WTC11 (cell line): Measurements from ENCODE around the gene TNFSF9. TPM values are rescaled to one million over a fixed set of nuclear protein-coding genes. Genes with fewer than 3 reads are reported as not detected.

Experiments used
- ATAC-seq: fragments of 200-7000 bp; cut with Tn5 transposase; 2 replicates; pipeline ENCODE4 v1.10.0; 2021; ENCODE audit warnings: mild to moderate bottlenecking, moderate library complexity
- CTCF ChIA-PET: fragments of 300-600 bp; sonication (Branson Sonifier 250); formaldehyde crosslinking; loops from one replicate; lab custom pipeline; 2021; ENCODE audit warnings: antibody characterized with exemption; lab: Charles Lee
- POLR2A ChIA-PET: fragments of 350-600 bp; sonication (Branson Sonifier 250); formaldehyde crosslinking; loops from one replicate; lab custom pipeline; 2021; ENCODE audit warnings: antibody characterized with exemption; lab: Charles Lee
- DNase-seq: peaks from one replicate; pipeline ENCODE4 v3.0.0; 2021; ENCODE audit warnings: low spot score
- H3K27ac Mint-ChIP-seq: 2 replicates; pipeline ENCODE4 v1.8.0; 2021; ENCODE audit warnings: mixed read lengths
- H3K27me3 Mint-ChIP-seq: 2 replicates; pipeline ENCODE4 v1.8.0; 2021; ENCODE audit warnings: low read depth, mild to moderate bottlenecking, moderate library complexity, mixed read lengths
- H3K36me3 Mint-ChIP-seq: 2 replicates; pipeline ENCODE4 v1.8.0; 2021; ENCODE audit warnings: mixed read lengths
- H3K4me1 Mint-ChIP-seq: 2 replicates; pipeline ENCODE4 v1.8.0; 2022; ENCODE audit warnings: mixed read lengths
- H3K4me3 Mint-ChIP-seq: 2 replicates; pipeline ENCODE4 v1.8.0; 2021; ENCODE audit warnings: mild to moderate bottlenecking, moderate library complexity, mixed read lengths
- H3K9me3 Mint-ChIP-seq: 2 replicates; pipeline ENCODE4 v1.8.0; 2021; ENCODE audit warnings: mixed read lengths
- AR ChIP-seq: fragments of 250-450 bp; sonication (Bioruptor Pico); IDR thresholded peaks from 2 replicates; pipeline ENCODE4 v1.9.0; 2021; ENCODE audit warnings: mild to moderate bottlenecking
- ATF6 ChIP-seq: sonication (generic); formaldehyde crosslinking; IDR thresholded peaks from 2 replicates; pipeline ENCODE4 v1.8.1; 2023; ENCODE audit warnings: mild to moderate bottlenecking, missing genetic modification reagents
- ESRRA ChIP-seq: sonication (generic); formaldehyde crosslinking; IDR thresholded peaks from 2 replicates; pipeline ENCODE4 v1.8.1; 2022; ENCODE audit warnings: mild to moderate bottlenecking, missing genetic modification reagents, borderline replicate concordance
- FOXJ3 ChIP-seq: sonication (generic); formaldehyde crosslinking; IDR thresholded peaks from 2 replicates; pipeline ENCODE4 v1.9.0; 2021; ENCODE audit warnings: missing genetic modification reagents, mild to moderate bottlenecking, borderline replicate concordance
- IRF2 ChIP-seq: sonication (generic); formaldehyde crosslinking; IDR thresholded peaks from 2 replicates; pipeline ENCODE4 v1.8.0; 2022; ENCODE audit warnings: low read depth, missing genetic modification reagents, borderline replicate concordance
- MAX ChIP-seq: sonication (generic); formaldehyde crosslinking; IDR thresholded peaks from 2 replicates; pipeline ENCODE4 v1.8.0; 2022; ENCODE audit warnings: mild to moderate bottlenecking, missing genetic modification reagents
- MXD4 ChIP-seq: fragments of 250-450 bp; sonication (Bioruptor Pico); IDR thresholded peaks from 2 replicates; pipeline ENCODE4 v1.8.0; 2021; ENCODE audit warnings: mild to moderate bottlenecking, moderate library complexity, borderline replicate concordance
- NR3C1 ChIP-seq: sonication (generic); formaldehyde crosslinking; conservative IDR thresholded peaks from 2 replicates; pipeline ENCODE4 v1.8.1; 2023; ENCODE audit warnings: low read depth, mild to moderate bottlenecking, missing genetic modification reagents
- OVOL2 ChIP-seq: fragments of 250-450 bp; sonication (Bioruptor Pico); IDR thresholded peaks from 2 replicates; pipeline ENCODE4 v1.9.0; 2021; ENCODE audit warnings: mild to moderate bottlenecking, borderline replicate concordance
- TEAD4 ChIP-seq: sonication (generic); formaldehyde crosslinking; IDR thresholded peaks from 2 replicates; pipeline ENCODE4 v1.8.0; 2022; ENCODE audit warnings: mild to moderate bottlenecking, missing genetic modification reagents
- ZBTB21 ChIP-seq: sonication (generic); formaldehyde crosslinking; IDR thresholded peaks from 2 replicates; pipeline ENCODE4 v1.8.1; 2023; ENCODE audit warnings: mild to moderate bottlenecking, missing genetic modification reagents, borderline replicate concordance
- ZMAT4 ChIP-seq: fragments of 250-450 bp; sonication (Bioruptor Pico); IDR thresholded peaks from 2 replicates; pipeline ENCODE4 v1.9.0; 2021; ENCODE audit warnings: mild to moderate bottlenecking
- ZNF263 ChIP-seq: sonication (generic); formaldehyde crosslinking; IDR thresholded peaks from 2 replicates; pipeline ENCODE4 v1.8.1; 2022; ENCODE audit warnings: low read depth, mild to moderate bottlenecking, moderate library complexity, missing genetic modification reagents
- ZNF396 ChIP-seq: fragments of 250-450 bp; sonication (Bioruptor Pico); IDR thresholded peaks from 2 replicates; pipeline ENCODE4 v1.8.0; 2021; ENCODE audit warnings: mild to moderate bottlenecking, moderate library complexity, borderline replicate concordance
- ZNF423 ChIP-seq: fragments of 250-450 bp; sonication (Bioruptor Pico); IDR thresholded peaks from 2 replicates; pipeline ENCODE4 v2.1.2; 2022; ENCODE audit warnings: mild to moderate bottlenecking, moderate library complexity
- total RNA-seq: library from RNA; stranded (reverse); gene quantifications from 3 replicates; pipeline ENCODE4 v1.2.3, GENCODE V29; 2021
- TF ChIP-seq, protein P1 (sequence below): sonication (generic); formaldehyde crosslinking; IDR thresholded peaks from 2 replicates; pipeline ENCODE4 v1.8.1; 2022; ENCODE audit warnings: missing genetic modification reagents, borderline replicate concordance
- TF ChIP-seq, protein P2 (sequence below): sonication (generic); formaldehyde crosslinking; IDR thresholded peaks from 2 replicates; pipeline ENCODE4 v1.8.0; 2023; ENCODE audit warnings: missing genetic modification reagents, mild to moderate bottlenecking, borderline replicate concordance
- TF ChIP-seq, protein P3 (sequence below): sonication (generic); formaldehyde crosslinking; IDR thresholded peaks from 2 replicates; pipeline ENCODE4 v1.8.0; 2022; ENCODE audit warnings: mild to moderate bottlenecking, missing genetic modification reagents
- TF ChIP-seq, protein P4 (sequence below): sonication (generic); formaldehyde crosslinking; IDR thresholded peaks from 2 replicates; pipeline ENCODE4 v1.8.0; 2022; ENCODE audit warnings: mild to moderate bottlenecking, missing genetic modification reagents

Gene TNFSF9
- total RNA-seq, 1 experiment from 2014 or later: 2.9 TPM

- ATAC-seq: peak; percentile 11
- ChIA-PET POLR2A (interaction anchor here (0.6 to 1.6 kb wide), 3 partner anchors 41 to 267 kb away, joined by 4 to 13 read pairs (median 5); no protein-coding TSS in a partner anchor), CTCF (interaction anchor here (0.6 to 3.5 kb wide), 9 partner anchors 17 to 548 kb away, joined by 3 to 35 read pairs (median 4); no protein-coding TSS in a partner anchor)
- Mint-ChIP-seq H3K9me3 (peaks cover 18% of the 10 kb centered on the region), H3K4me3 (peak overlapping the region; percentile 69), H3K27ac (no peak overlapping the region), H3K36me3 (peaks cover 15% of the 10 kb centered on the region), H3K4me1 (peaks cover 32% of the 10 kb centered on the region), H3K27me3 (peaks cover 71% of the 10 kb centered on the region)
- TF ChIP-seq MAX (peak; percentile 45; the same call in 1 of the 2 replicates), MXD4 (CRISPR knock-in tag) (no peak)
- DNase-seq: peak; percentile 47
Measured at GRCh38 chr19:6534451-6535093, 3.7 kb downstream of the TNFSF9 start.

DNA sequence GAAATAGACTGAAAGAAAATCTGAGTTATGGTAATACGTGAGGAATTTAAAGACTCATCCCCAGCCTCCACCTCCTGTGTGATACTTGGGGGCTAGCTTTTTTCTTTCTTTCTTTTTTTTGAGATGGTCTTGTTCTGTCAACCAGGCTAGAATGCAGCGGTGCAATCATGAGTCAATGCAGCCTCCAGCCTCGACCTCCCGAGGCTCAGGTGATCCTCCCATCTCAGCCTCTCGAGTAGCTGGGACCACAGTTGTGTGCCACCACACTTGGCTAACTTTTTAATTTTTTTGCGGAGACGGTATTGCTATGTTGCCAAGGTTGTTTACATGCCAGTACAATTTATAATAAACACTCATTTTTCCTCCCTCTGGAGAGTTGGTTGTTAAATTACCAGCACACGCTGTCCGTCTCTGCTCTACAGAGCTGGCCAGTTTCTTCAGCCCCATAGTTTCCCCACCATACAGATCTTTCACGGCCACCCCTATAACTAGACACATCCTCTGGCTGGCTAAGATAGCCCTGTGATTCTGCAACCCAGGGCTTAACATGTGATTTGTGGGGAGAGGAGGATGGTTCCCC lies 4.8 kb downstream of the TNFSF9 start:
- CTCF ChIA-PET: interaction anchor here (3.5 kb wide), 1 partner anchor 16 kb away, joined by 35 read pairs; no protein-coding TSS in a partner anchor
- peaks cover 21% of the 10 kb centered on the region for H3K4me1 Mint-ChIP-seq
- H3K27ac Mint-ChIP-seq: no peak overlapping the region
- DNase-seq (no peak), ATAC-seq (no peak)
- peaks cover 15% of the 10 kb centered on the region for H3K36me3 Mint-ChIP-seq
- peaks cover 18% of the 10 kb centered on the region for H3K9me3 Mint-ChIP-seq
- H3K27me3 Mint-ChIP-seq: peaks cover 60% of the 10 kb centered on the region
- H3K4me3 Mint-ChIP-seq: no peak overlapping the region
- POLR2A ChIA-PET: no interaction called here
- TF ChIP-seq ESRRA (CRISPR knock-in tag) (no peak), IRF2 (CRISPR knock-in tag) (no peak), ZNF423 (CRISPR knock-in tag) (no peak), TEAD4 (no peak), OVOL2 (no peak), ATF6 (CRISPR knock-in tag) (no peak), ZNF263 (CRISPR knock-in tag) (no peak), ZBTB21 (CRISPR knock-in tag) (no peak), FOXJ3 (CRISPR knock-in tag) (no peak), ZMAT4 (CRISPR knock-in tag) (no peak), ZNF396 (CRISPR knock-in tag) (no peak), AR (CRISPR knock-in tag) (no peak), NR3C1 (CRISPR knock-in tag) (no peak)
- TF ChIP-seq, protein P1, sequence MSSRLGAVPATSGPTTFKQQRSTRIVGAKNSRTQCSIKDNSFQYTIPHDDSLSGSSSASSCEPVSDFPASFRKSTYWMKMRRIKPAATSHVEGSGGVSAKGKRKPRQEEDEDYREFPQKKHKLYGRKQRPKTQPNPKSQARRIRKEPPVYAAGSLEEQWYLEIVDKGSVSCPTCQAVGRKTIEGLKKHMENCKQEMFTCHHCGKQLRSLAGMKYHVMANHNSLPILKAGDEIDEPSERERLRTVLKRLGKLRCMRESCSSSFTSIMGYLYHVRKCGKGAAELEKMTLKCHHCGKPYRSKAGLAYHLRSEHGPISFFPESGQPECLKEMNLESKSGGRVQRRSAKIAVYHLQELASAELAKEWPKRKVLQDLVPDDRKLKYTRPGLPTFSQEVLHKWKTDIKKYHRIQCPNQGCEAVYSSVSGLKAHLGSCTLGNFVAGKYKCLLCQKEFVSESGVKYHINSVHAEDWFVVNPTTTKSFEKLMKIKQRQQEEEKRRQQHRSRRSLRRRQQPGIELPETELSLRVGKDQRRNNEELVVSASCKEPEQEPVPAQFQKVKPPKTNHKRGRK (CRISPR knock-in tag): no peak
- TF ChIP-seq, protein P2, sequence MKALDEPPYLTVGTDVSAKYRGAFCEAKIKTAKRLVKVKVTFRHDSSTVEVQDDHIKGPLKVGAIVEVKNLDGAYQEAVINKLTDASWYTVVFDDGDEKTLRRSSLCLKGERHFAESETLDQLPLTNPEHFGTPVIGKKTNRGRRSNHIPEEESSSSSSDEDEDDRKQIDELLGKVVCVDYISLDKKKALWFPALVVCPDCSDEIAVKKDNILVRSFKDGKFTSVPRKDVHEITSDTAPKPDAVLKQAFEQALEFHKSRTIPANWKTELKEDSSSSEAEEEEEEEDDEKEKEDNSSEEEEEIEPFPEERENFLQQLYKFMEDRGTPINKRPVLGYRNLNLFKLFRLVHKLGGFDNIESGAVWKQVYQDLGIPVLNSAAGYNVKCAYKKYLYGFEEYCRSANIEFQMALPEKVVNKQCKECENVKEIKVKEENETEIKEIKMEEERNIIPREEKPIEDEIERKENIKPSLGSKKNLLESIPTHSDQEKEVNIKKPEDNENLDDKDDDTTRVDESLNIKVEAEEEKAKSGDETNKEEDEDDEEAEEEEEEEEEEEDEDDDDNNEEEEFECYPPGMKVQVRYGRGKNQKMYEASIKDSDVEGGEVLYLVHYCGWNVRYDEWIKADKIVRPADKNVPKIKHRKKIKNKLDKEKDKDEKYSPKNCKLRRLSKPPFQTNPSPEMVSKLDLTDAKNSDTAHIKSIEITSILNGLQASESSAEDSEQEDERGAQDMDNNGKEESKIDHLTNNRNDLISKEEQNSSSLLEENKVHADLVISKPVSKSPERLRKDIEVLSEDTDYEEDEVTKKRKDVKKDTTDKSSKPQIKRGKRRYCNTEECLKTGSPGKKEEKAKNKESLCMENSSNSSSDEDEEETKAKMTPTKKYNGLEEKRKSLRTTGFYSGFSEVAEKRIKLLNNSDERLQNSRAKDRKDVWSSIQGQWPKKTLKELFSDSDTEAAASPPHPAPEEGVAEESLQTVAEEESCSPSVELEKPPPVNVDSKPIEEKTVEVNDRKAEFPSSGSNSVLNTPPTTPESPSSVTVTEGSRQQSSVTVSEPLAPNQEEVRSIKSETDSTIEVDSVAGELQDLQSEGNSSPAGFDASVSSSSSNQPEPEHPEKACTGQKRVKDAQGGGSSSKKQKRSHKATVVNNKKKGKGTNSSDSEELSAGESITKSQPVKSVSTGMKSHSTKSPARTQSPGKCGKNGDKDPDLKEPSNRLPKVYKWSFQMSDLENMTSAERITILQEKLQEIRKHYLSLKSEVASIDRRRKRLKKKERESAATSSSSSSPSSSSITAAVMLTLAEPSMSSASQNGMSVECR: no peak
- TF ChIP-seq, protein P3, sequence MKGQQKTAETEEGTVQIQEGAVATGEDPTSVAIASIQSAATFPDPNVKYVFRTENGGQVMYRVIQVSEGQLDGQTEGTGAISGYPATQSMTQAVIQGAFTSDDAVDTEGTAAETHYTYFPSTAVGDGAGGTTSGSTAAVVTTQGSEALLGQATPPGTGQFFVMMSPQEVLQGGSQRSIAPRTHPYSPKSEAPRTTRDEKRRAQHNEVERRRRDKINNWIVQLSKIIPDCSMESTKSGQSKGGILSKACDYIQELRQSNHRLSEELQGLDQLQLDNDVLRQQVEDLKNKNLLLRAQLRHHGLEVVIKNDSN (CRISPR knock-in tag): no peak
- TF ChIP-seq, protein P4, sequence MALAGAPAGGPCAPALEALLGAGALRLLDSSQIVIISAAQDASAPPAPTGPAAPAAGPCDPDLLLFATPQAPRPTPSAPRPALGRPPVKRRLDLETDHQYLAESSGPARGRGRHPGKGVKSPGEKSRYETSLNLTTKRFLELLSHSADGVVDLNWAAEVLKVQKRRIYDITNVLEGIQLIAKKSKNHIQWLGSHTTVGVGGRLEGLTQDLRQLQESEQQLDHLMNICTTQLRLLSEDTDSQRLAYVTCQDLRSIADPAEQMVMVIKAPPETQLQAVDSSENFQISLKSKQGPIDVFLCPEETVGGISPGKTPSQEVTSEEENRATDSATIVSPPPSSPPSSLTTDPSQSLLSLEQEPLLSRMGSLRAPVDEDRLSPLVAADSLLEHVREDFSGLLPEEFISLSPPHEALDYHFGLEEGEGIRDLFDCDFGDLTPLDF (CRISPR knock-in tag): no peak
